Natural killer cell (primary cell): ENCODE results near the gene RNF227. TPM values are rescaled to one million over a fixed set of nuclear protein-coding genes. Genes with fewer than 3 reads are reported as not detected.

Source experiments
- ATAC-seq, 3 donors: fragments of 150-1000 bp in 2 of 3; fragments of 200-7000 bp in 1 of 3; cut with Tn5 transposase; 1 replicate in 1 of 3; 2 replicates in 2 of 3; pipeline ENCODE4 v1.10.0; 2021; ENCODE audit warnings: mild to moderate bottlenecking in 2 of 3, moderate library complexity in 2 of 3
- DNase-seq, 2 donors: peaks; one replicate each; pipeline versions ENCODE4 v3.0.0 to v3.0.0-alpha.2; 2013 to 2021; ENCODE audit warnings: mixed read lengths in 1 of 2
- H3K27ac ChIP-seq: one replicate; pipeline ENCODE4 v1.5.1; 2013; ENCODE audit warnings: mild to moderate bottlenecking, low read length
- H3K27me3 ChIP-seq: one replicate; pipeline ENCODE4 v1.6.1; 2013; ENCODE audit warnings: low read length; ENCODE audit not compliant: control insufficient read depth, insufficient read depth
- H3K36me3 ChIP-seq: one replicate; pipeline ENCODE4 v1.6.1; 2013; ENCODE audit warnings: low read length; ENCODE audit not compliant: control insufficient read depth, insufficient read depth
- H3K4me1 ChIP-seq: one replicate; pipeline ENCODE4 v1.6.1; 2013; ENCODE audit warnings: low read length; ENCODE audit not compliant: control insufficient read depth, insufficient read depth
- H3K4me3 ChIP-seq: one replicate; pipeline ENCODE4 v1.5.1; 2013; ENCODE audit warnings: low read length
- H3K9me3 ChIP-seq: one replicate; pipeline ENCODE4 v1.6.1; 2013; ENCODE audit warnings: low read length; ENCODE audit not compliant: control insufficient read depth, insufficient read depth
- H3K27ac Mint-ChIP-seq, 2 donors: one replicate each; pipeline ENCODE4 v1.8.0; 2022; ENCODE audit warnings: mild to moderate bottlenecking in 2 of 2, mixed read lengths in 2 of 2, moderate library complexity in 1 of 2
- H3K27me3 Mint-ChIP-seq, 2 donors: one replicate each; pipeline ENCODE4 v1.8.0; 2022; ENCODE audit warnings: low read depth in 2 of 2, mixed read lengths in 2 of 2
- H3K36me3 Mint-ChIP-seq: one replicate; pipeline ENCODE4 v1.8.0; 2022; ENCODE audit warnings: mixed read lengths
- H3K4me1 Mint-ChIP-seq, 2 donors: one replicate each; pipeline ENCODE4 v1.8.0; 2022; ENCODE audit warnings: mixed read lengths in 2 of 2
- H3K4me3 Mint-ChIP-seq: one replicate; pipeline ENCODE4 v1.8.0; 2022; ENCODE audit warnings: mild to moderate bottlenecking, moderate library complexity, mixed read lengths
- H3K9me3 Mint-ChIP-seq, 2 donors: one replicate each; pipeline ENCODE4 v1.8.0; 2022; ENCODE audit warnings: mixed read lengths in 2 of 2
- CTCF ChIP-seq: fragments of 200-600 bp; IDR thresholded peaks from one replicate; pipeline ENCODE4 v1.8.0; 2022; ENCODE audit warnings: antibody characterized with exemption
- WGBS: methylation state at CpG from one replicate; pipeline ENCODE4 v1.1.7; 2013; ENCODE audit warnings: missing lambda C conversion rate; ENCODE audit not compliant: insufficient coverage; 5-methylcytosine and 5-hydroxymethylcytosine counted together
- intact Hi-C: fragments of 100-400 bp; cut with micrococcal nuclease; formaldehyde crosslinking; loops from one replicate; pipeline ENCODE4 v1.14.2; 2022
- total RNA-seq, 4 donors: library from RNA; stranded (reverse); fragments of 120-200 nt in 1 of 4; gene quantifications; one replicate each; pipeline versions ENCODE4 v1.2.3 to v1.2.4, GENCODE V29; 2013 to 2022

RNF227 gene
- total RNA-seq, 3 donors from 2014 or later (not counting 1 experiment from before 2014, with no cell fraction given) = 3.6 to 5.9 (median 4.7) TPM

DNA sequence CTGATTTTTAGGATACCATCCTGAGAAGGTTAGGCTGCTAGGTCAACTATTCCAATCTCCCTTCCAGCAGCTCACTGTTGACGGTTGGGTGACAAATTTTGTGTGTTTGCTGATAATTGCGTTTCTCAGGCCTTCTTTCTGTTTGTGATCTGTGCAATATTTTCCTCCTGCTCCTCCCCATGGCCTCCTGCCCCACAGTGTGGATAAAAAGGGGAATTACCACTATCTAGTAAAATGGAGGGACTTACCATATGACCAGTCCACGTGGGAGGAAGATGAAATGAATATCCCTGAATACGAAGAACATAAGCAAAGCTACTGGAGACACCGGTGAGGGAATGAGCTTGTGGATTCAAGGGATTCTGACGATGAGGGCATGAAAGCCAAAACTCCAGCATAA lies 18.3 kb downstream of the RNF227 start:
- ATAC-seq (peak; percentile 49 to 86 (median 68)), DNase-seq (peak in 1 of 2 donors; percentile 60)
- Histone ChIP-seq H3K4me3 (no peak overlapping the region), H3K27me3 (no peaks in the 10 kb centered on the region), H3K9me3 (no peaks in the 10 kb centered on the region), H3K36me3 (peaks cover 82% of the 10 kb centered on the region), H3K4me1 (no peaks in the 10 kb centered on the region), H3K27ac (no peak overlapping the region)
- H3K4me3 Mint-ChIP-seq = no peak overlapping the region
- TF ChIP-seq CTCF = no peak
- H3K27ac Mint-ChIP-seq = peak overlapping the region; percentile 4 to 27
- intact Hi-C loops = no loop called here
- H3K27me3 Mint-ChIP-seq = no peaks in the 10 kb centered on the region
- no peaks in the 10 kb centered on the region for H3K9me3 Mint-ChIP-seq
- peaks cover 51% of the 10 kb centered on the region for H3K36me3 Mint-ChIP-seq
- WGBS = 85% methylated on average over 4 of the region's 6 CpGs
- H3K4me1 Mint-ChIP-seq = peaks cover 0 to 25% of the 10 kb centered on the region in 2 donors

- H3K36me3 Mint-ChIP-seq = peaks cover 51% of the 10 kb centered on the region
- peak overlapping the region in 1 of 2 donors; percentile 42 for H3K27ac Mint-ChIP-seq
- no peaks in the 10 kb centered on the region for H3K27me3 Mint-ChIP-seq
- no peak overlapping the region for H3K27ac ChIP-seq
- TF ChIP-seq CTCF = no peak
- H3K36me3 ChIP-seq = peaks cover 78% of the 10 kb centered on the region
- intact Hi-C loops = no loop called here
- no peaks in the 10 kb centered on the region for H3K4me1 ChIP-seq
- H3K9me3 ChIP-seq = no peaks in the 10 kb centered on the region
- WGBS = 98% methylated on average over 13 of the region's 13 CpGs
- no peaks in the 10 kb centered on the region for H3K9me3 Mint-ChIP-seq
- no peaks in the 10 kb centered on the region for H3K27me3 ChIP-seq
- ATAC-seq (no peak), DNase-seq (no peak)
- H3K4me3 Mint-ChIP-seq = no peak overlapping the region
- H3K4me1 Mint-ChIP-seq = peaks cover 0 to 25% of the 10 kb centered on the region in 2 donors
- no peak overlapping the region for H3K4me3 ChIP-seq
These were observed 19.0 kb downstream of the RNF227 start for GRCh38 chr17:7897090-7897489.

GRCh38 chr17:7894866-7895265 lies 21.2 kb downstream of the RNF227 start:
- H3K27ac Mint-ChIP-seq = no peak overlapping the region
- peaks cover 43% of the 10 kb centered on the region for H3K36me3 Mint-ChIP-seq

More at GRCh38 chr17:7894866-7895265, 21.2 kb downstream of the RNF227 start:
- intact Hi-C loops = no loop called here
- DNase-seq (no peak), ATAC-seq (no peak)
- no peaks in the 10 kb centered on the region for H3K9me3 ChIP-seq
- H3K36me3 ChIP-seq = peaks cover 79% of the 10 kb centered on the region
- H3K27ac ChIP-seq = no peak overlapping the region
- no peak overlapping the region for H3K4me3 ChIP-seq
- Mint-ChIP-seq H3K4me3 (no peak overlapping the region), H3K27me3 (no peaks in the 10 kb centered on the region), H3K4me1 (peaks cover 0 to 24% of the 10 kb centered on the region in 2 donors), H3K9me3 (no peaks in the 10 kb centered on the region)
- no peaks in the 10 kb centered on the region for H3K27me3 ChIP-seq
- TF ChIP-seq CTCF = no peak
- WGBS = 97% methylated on average over 8 of the region's 8 CpGs
- no peaks in the 10 kb centered on the region for H3K4me1 ChIP-seq
